Panc1 (cell line): ENCODE data around the gene UBL4B. TPM values are rescaled to one million over a fixed set of nuclear protein-coding genes. Genes with fewer than 3 reads are reported as not detected.

Source experiments
- ATAC-seq: fragments of 200-7000 bp; cut with Tn5 transposase; 2 replicates; pipeline ENCODE4 v1.9.1; 2020; ENCODE audit warnings: mild to moderate bottlenecking, moderate library complexity
- BruUV-seq: library from RNA; stranded (reverse); fragments of 400-500 nt; replicated peaks from 2 replicates; lab custom pipeline; 2021; lab: Mats Ljungman, UMichigan
- CTCF ChIA-PET: fragments of 300-600 bp; sonication (Branson Sonifier 250); formaldehyde crosslinking; loops from one replicate; lab custom pipeline; 2022; ENCODE audit warnings: antibody characterized with exemption; lab: Charles Lee
- POLR2A ChIA-PET: fragments of 300-600 bp; sonication (Branson Sonifier 250); formaldehyde crosslinking; loops from one replicate; lab custom pipeline; 2022; ENCODE audit warnings: antibody characterized with exemption; lab: Charles Lee
- DNase-seq: peaks from one replicate; pipeline ENCODE4 v3.0.0-alpha.2; 2010; ENCODE audit warnings: low read depth, low spot score
- H3K27ac ChIP-seq: 2 replicates; pipeline ENCODE4 v1.5.1; 2011; ENCODE audit warnings: mild to moderate bottlenecking, low read length, inconsistent platforms
- H3K27me3 ChIP-seq: fragments of 200-500 bp; sonication (Bioruptor generic); 2 replicates; pipeline ENCODE4 v1.6.0; 2014; ENCODE audit warnings: low read length, inconsistent platforms; ENCODE audit not compliant: control insufficient read depth, insufficient read depth
- H3K36me3 ChIP-seq: fragments of 200-500 bp; sonication (Bioruptor generic); 2 replicates; pipeline ENCODE4 v1.5.1; 2014; ENCODE audit warnings: inconsistent platforms, mild to moderate bottlenecking, low read length, moderate library complexity; ENCODE audit not compliant: control insufficient read depth, insufficient read depth
- H3K4me1 ChIP-seq: 2 replicates; pipeline ENCODE4 v1.5.1; 2011; ENCODE audit warnings: inconsistent platforms, mild to moderate bottlenecking, low read length, moderate library complexity; ENCODE audit not compliant: control insufficient read depth, insufficient read depth
- H3K4me3 ChIP-seq, 2 experiments: 2 replicates each; pipeline ENCODE4 v1.5.1; 2011 to 2012; ENCODE audit warnings: low read depth in 2 of 2, low read length in 2 of 2, mild to moderate bottlenecking in 2 of 2, inconsistent platforms in 1 of 2, moderate library complexity in 1 of 2
- H3K9me3 ChIP-seq: fragments of 200-500 bp; sonication (Bioruptor generic); 2 replicates; pipeline ENCODE4 v1.5.1; 2014; ENCODE audit warnings: low read depth, mild to moderate bottlenecking, inconsistent platforms, low read length, moderate library complexity; ENCODE audit not compliant: control insufficient read depth, insufficient read depth
- POLR2AphosphoS5 ChIP-seq: IDR thresholded peaks from 2 replicates; pipeline ENCODE4 v1.6.1; 2012; ENCODE audit warnings: mild to moderate bottlenecking, low read depth, low read length, moderate library complexity
- SIN3A ChIP-seq: IDR thresholded peaks from 2 replicates; pipeline ENCODE4 v1.6.1; 2012; ENCODE audit warnings: low read depth, mild to moderate bottlenecking, low read length, moderate library complexity, borderline replicate concordance; ENCODE audit not compliant: insufficient read depth
- TCF7L2 ChIP-seq: IDR thresholded peaks from 2 replicates; pipeline ENCODE4 v1.6.1; 2011; ENCODE audit warnings: mild to moderate bottlenecking, low read depth, low read length, inconsistent platforms
- in situ Hi-C: cut with HindIII; loops from 2 replicates; pipeline ENCODE4 v1.10.0; 2016; ENCODE audit warnings: low sequenced_read_pairs, low pct_unique_long_range_greater_than_20kb
- intact Hi-C: fragments of 100-400 bp; cut with micrococcal nuclease; formaldehyde crosslinking; loops from one replicate; pipeline ENCODE4 v1.10.0; 2022; ENCODE audit not compliant: unreplicated experiment
- total RNA-seq: library from RNA; stranded (reverse); gene quantifications from one replicate; pipeline ENCODE4 v1.2.1, GENCODE V29; 2021; ENCODE audit not compliant: unreplicated experiment
- TF ChIP-seq, protein P1 (sequence below): fragments of 450-650 bp; IDR thresholded peaks from 2 replicates; pipeline ENCODE4 v1.5.1; 2017; ENCODE audit warnings: mild to moderate bottlenecking
- TF ChIP-seq, protein P2 (sequence below), 2 experiments: IDR thresholded peaks; 2 replicates each; pipeline ENCODE4 v1.6.1; 2011 to 2012; ENCODE audit warnings: low read depth in 2 of 2, control low read depth in 1 of 2, low read length in 1 of 2, mild to moderate bottlenecking in 1 of 2, moderate library complexity in 1 of 2; ENCODE audit not compliant: insufficient read depth in 1 of 2

UBL4B gene
- total RNA-seq, 1 experiment from 2014 or later = not detected

DNA sequence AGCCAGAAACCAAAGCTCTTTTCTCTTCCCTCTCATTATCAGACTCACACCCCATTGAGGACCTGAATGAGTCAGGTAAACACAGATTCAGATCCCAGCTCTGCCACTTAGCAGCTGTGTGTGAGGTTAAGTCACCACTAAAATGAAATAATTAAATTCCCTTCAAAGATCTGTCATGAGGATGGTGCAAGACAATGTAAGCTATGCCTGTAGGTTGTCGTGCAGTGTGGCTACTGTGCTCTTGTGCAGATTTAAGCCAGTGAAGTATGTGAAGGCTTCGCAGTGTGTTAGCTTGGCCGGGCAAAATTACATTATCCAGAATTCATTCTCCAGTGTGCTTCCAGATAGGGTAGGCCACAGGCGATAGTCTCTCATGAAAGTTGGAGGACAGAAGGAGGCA lies 13.6 kb downstream of the UBL4B start:
- no peak overlapping the region for H3K4me3 ChIP-seq
- no peaks in the 10 kb centered on the region for H3K4me1 ChIP-seq
- TF ChIP-seq POLR2AphosphoS5 = no peak
- TF ChIP-seq, protein P1, sequence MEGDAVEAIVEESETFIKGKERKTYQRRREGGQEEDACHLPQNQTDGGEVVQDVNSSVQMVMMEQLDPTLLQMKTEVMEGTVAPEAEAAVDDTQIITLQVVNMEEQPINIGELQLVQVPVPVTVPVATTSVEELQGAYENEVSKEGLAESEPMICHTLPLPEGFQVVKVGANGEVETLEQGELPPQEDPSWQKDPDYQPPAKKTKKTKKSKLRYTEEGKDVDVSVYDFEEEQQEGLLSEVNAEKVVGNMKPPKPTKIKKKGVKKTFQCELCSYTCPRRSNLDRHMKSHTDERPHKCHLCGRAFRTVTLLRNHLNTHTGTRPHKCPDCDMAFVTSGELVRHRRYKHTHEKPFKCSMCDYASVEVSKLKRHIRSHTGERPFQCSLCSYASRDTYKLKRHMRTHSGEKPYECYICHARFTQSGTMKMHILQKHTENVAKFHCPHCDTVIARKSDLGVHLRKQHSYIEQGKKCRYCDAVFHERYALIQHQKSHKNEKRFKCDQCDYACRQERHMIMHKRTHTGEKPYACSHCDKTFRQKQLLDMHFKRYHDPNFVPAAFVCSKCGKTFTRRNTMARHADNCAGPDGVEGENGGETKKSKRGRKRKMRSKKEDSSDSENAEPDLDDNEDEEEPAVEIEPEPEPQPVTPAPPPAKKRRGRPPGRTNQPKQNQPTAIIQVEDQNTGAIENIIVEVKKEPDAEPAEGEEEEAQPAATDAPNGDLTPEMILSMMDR = no peak
- no peak for TF ChIP-seq SIN3A
- TF ChIP-seq, protein P2, sequence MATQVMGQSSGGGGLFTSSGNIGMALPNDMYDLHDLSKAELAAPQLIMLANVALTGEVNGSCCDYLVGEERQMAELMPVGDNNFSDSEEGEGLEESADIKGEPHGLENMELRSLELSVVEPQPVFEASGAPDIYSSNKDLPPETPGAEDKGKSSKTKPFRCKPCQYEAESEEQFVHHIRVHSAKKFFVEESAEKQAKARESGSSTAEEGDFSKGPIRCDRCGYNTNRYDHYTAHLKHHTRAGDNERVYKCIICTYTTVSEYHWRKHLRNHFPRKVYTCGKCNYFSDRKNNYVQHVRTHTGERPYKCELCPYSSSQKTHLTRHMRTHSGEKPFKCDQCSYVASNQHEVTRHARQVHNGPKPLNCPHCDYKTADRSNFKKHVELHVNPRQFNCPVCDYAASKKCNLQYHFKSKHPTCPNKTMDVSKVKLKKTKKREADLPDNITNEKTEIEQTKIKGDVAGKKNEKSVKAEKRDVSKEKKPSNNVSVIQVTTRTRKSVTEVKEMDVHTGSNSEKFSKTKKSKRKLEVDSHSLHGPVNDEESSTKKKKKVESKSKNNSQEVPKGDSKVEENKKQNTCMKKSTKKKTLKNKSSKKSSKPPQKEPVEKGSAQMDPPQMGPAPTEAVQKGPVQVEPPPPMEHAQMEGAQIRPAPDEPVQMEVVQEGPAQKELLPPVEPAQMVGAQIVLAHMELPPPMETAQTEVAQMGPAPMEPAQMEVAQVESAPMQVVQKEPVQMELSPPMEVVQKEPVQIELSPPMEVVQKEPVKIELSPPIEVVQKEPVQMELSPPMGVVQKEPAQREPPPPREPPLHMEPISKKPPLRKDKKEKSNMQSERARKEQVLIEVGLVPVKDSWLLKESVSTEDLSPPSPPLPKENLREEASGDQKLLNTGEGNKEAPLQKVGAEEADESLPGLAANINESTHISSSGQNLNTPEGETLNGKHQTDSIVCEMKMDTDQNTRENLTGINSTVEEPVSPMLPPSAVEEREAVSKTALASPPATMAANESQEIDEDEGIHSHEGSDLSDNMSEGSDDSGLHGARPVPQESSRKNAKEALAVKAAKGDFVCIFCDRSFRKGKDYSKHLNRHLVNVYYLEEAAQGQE (IDR thresholded peaks at IDR 0.05; ENCODE audit: insufficient read depth in 1 of 2, low read depth in 2 of 2, low read length in 1 of 2) = no peak
- no peak for TF ChIP-seq TCF7L2
- no peaks in the 10 kb centered on the region for H3K27me3 ChIP-seq
- no peaks in the 10 kb centered on the region for H3K36me3 ChIP-seq
- no peak overlapping the region for H3K27ac ChIP-seq
- H3K9me3 ChIP-seq = no peaks in the 10 kb centered on the region
- in situ Hi-C loops (no loop called here), intact Hi-C loops (no loop called here)
- no TSS peak for BruUV-seq
- CTCF ChIA-PET = no interaction called here
- POLR2A ChIA-PET = no interaction called here
- no peak for DNase-seq
- no peak for ATAC-seq

DNA sequence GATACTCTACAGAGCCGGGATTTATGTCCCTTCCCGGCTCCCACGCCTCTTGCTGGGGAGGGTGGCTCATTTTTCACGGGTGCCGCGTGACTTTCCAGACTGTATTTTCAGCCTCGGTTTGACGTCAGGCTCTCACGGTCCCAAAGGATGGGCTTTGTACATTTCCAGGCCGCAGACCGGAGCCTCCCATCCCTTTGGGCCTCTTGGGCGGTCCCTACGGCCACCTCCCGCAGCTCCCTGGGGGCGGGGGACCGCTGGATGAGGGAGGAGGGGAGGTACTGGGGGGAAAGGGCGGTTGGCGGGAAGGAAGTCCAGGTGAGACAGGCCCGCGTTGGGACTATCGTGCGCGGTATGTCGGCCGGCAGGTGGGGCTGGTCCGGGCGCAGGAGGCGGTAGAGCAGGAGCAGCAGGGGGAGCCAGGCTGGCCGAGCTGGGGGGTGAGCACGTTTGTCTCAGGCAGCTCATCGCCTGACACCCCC lies 17.9 kb downstream of the UBL4B start:
- no peaks in the 10 kb centered on the region for H3K27me3 ChIP-seq
- no peak overlapping the region for H3K4me3 ChIP-seq
- no peaks in the 10 kb centered on the region for H3K36me3 ChIP-seq
- ATAC-seq = no peak
- H3K9me3 ChIP-seq = no peaks in the 10 kb centered on the region
- in situ Hi-C loops (no loop called here), intact Hi-C loops (no loop called here)
- no TSS peak for BruUV-seq
- no peak for DNase-seq
- ChIA-PET CTCF (no interaction called here), POLR2A (no interaction called here)
- TF ChIP-seq POLR2AphosphoS5 = no peak
- no peak overlapping the region for H3K27ac ChIP-seq
- H3K4me1 ChIP-seq = no peaks in the 10 kb centered on the region

DNA sequence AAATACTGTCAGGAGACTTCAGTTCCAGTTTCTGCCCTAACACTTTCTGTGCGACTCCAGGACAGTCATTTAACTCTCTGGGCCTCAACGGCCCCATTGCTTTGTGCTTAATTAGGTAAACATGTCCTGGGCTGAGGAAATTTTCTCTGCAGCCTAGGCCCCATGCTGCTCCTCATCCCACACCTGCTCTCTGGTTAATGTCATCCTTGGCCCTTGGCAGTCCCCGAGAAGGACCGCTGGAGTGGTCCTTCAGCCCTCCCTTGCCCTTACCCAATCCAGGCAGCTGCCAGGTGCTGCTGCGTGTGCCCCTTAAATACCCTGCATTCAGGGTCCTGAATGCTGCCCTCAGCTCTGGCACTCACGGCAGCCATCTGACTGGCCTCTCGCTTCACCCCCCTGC lies 18.7 kb downstream of the UBL4B start:
- H3K27me3 ChIP-seq = no peaks in the 10 kb centered on the region
- CTCF ChIA-PET = no interaction called here
- TF ChIP-seq POLR2AphosphoS5 (no peak), SIN3A (no peak), TCF7L2 (no peak)
- TF ChIP-seq, protein P2 (IDR thresholded peaks at IDR 0.05; ENCODE audit: insufficient read depth in 1 of 2, low read depth in 2 of 2, low read length in 1 of 2) = no peak

More for the DNA sequence above, 18.7 kb downstream of the UBL4B start:
- no TSS peak for BruUV-seq
- Histone ChIP-seq H3K4me3 (no peak overlapping the region), H3K36me3 (no peaks in the 10 kb centered on the region), H3K27ac (no peak overlapping the region), H3K4me1 (no peaks in the 10 kb centered on the region), H3K9me3 (no peaks in the 10 kb centered on the region)
- intact Hi-C loops (no loop called here), in situ Hi-C loops (no loop called here)
- POLR2A ChIA-PET = no interaction called here
- DNase-seq (no peak), ATAC-seq (no peak)
